ENCODE data around the gene KLHL3. TPM values are rescaled to one million over a fixed set of nuclear protein-coding genes. Genes with fewer than 3 reads are reported as not detected.

Gene KLHL3
- total RNA-seq, 1 donor from 2014 or later, result 5.3 TPM

DNA sequence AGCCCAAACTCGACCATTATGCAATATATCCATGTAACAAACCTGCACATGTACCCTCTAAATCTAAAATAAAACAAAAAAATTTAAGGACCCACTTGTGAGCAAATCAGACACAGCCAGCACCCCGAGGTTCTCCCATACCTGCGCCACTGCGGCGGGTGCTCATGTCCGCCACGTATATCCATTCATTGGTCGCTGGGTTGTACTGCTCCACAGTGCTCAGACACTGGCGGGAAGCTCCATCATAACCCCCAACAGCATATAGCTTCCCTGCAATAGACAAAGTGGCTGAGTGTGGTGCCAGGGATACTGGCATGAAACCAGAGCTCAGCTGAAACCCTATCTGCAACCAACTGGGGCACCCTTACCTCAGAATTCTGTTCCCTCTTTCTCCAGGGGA, 102.0 kb downstream of the KLHL3 start:
- DNase-seq (ENCODE audit: low read depth), result no peak

GRCh38 chr5:137632716-137633115, 103.2 kb downstream of the KLHL3 start:
- no peak for DNase-seq (ENCODE audit: low read depth)

DNA sequence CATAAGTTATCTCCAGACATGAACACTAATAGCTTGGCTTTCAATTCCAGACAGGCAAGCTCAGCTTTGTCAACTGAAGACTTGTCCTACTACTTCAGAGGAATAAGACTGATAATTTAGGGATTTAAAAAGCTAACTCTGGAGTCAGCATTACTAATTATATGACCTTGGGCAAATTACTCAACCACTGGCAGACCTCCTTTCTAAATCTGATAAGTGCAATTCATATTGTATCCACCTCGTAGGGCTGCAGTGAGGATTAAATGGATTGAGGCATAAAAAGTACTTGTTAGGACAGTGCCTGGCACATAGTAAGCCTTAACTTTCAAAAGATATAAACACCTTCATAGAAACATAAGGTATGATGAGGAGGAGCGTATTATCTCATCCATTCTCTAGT, 104.4 kb downstream of the KLHL3 start:
- DNase-seq (ENCODE audit: low read depth), result no peak

- DNase-seq (ENCODE audit: low read depth), result peak; percentile 31
These were observed 104.9 kb downstream of the KLHL3 start for GRCh38 chr5:137630972-137631370.

- no peak for DNase-seq (ENCODE audit: low read depth)
These were observed 105.5 kb downstream of the KLHL3 start for GRCh38 chr5:137630216-137630971.

DNA sequence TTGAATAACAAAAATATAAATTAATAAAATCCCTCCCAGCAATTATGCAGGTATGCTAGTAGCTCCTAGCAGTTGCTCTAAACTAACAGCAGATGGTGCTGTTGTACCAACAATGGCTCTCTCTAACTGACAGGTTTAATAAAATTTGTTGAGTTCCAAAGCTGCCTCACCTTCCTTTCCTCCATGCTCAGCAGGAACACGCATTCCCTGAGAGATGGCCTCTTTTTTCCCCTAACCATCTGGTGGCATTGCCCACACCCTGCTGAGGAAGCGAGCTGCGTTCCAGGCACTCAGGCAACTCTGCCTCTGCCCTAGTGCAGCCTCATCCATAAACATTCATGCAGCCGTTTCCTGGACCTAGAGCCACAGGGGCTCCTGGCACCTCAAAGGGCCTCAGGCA, 106.2 kb downstream of the KLHL3 start:
- DNase-seq (ENCODE audit: low read depth), result peak; percentile 67

DNA sequence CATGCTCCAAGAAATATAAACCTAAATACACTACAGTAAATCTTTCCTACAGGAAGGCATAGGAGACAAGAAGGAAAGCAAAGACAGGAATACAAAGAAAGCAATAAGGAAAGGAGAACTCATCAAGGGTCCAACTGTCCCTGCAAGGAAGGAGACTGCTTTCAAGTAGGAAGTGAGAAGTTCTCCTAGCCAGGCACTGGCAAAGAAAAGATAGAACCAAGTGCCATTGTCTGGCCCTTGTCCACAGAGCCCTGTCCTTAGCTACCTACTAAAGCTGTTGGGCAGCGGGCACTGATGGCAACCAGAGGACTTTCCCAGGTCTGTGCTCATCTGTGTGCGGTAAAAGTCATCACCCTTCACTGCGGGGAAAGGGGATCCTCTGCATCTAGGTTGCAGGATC, 108.2 kb downstream of the KLHL3 start:
- no peak for DNase-seq (ENCODE audit: low read depth)

DNA sequence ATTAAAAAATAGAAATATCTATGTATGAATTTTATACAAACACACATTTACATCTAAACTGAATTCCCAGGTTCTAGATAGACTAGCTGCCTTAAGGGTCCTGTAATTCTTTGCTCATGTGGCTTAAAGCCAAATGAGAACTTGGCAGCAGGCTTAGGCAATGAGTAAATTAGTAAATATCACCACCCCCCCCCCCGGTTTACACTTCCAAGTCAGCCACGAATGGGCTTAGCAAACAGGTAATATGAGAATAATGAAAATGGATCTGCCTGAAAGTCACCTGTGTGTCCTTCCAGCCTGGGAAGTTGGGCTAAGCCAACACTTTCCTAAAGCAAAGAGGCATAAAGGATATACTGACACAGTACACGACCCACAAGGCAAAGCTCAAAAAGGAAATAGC, 108.6 kb downstream of the KLHL3 start:
- DNase-seq (ENCODE audit: low read depth), result peak; percentile 56

- DNase-seq (ENCODE audit: low read depth), result no peak
These were observed 111.0 kb downstream of the KLHL3 start for GRCh38 chr5:137624786-137625349.

GRCh38 chr5:137622850-137623249, 113.0 kb downstream of the KLHL3 start:
- DNase-seq (ENCODE audit: low read depth), result peak; percentile 73

GRCh38 chr5:137621861-137622823, 113.7 kb downstream of the KLHL3 start:
- DNase-seq (ENCODE audit: low read depth), result peak; percentile 72

GRCh38 chr5:137621306-137621705, 114.6 kb downstream of the KLHL3 start:
- DNase-seq (ENCODE audit: low read depth), result no peak

DNA sequence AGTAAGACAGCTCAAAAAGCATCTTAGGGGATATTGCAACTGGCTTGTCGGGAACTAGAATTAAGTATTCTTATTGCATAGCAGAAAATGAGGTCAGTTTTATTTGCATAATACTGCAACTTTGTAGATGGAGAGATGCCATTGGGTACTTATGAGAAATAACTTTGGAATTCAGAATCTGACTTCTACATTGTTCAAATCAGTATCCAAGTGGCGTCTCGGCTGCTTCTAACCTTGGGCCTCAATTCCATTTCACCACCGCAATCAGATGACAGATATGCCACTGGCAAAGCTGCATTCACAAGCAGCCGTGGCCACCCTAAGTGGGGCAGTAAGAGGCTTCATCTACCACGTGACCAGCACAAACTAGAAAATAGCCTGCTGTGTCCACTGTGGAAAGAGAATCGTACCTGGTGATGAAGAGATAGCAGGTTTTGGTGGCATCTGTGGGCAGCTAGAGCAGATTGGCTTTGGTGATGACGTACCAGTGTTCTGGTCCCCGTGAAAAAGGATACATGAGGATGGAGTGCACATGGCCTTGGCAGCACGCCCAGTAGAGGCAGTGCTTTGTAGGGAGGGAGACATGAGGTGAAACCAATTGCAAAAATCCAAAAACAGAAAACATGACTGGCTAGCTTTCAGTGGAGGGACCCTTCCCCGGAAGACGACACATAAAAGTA, 116.6 kb downstream of the KLHL3 start:
- DNase-seq (ENCODE audit: low read depth), result peak; percentile 37

DNA sequence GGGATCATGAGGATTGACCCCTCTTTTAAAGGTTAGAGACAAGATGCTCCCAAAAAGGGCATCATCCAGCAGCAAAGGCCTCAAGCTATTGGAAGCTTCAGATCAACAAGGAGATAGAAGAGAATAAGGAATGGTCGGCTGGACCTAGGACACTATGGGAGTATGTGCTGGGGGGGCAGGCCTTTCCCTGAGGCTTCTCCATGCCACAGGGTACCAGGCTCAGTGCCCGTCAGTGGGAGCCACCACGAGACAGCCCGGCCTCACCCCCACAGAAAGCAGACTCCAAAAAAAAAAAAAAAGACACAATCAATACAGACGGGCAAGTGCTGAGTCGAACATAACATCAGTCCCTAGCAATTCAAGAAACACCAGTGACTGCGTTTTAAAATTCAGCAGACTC, 117.4 kb downstream of the KLHL3 start:
- no peak for DNase-seq (ENCODE audit: low read depth)

DNA sequence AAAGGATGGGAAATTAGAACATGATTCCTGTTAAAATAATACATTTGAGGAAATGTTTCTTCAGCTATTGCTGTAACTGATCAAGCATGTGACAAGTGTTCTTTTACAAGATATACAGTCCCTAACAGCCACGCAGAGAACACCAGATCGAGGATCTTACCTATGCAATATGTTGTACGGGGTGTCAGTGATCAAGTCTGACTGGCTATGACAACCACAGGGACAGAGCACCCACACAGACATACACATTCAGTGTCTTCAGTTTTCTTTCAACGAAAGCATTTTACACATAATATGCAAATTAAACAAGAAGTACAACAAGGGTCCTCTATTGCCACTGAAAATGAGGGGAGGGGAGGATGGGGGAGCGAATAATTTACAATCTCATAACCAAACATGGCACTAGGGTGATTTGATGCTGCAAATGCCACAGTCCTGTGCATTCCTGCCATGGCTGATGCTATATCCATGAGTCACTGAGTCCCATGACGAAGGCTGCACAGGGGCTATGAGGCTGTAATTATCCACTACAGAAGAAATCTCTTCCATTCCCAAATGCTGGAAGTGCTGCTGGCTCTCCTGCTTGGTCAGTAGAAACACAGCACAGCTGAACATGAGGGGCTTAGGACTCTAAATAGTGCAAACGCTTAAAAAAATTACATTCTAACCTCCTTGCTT, 118.2 kb downstream of the KLHL3 start:
- peak; percentile 33 for DNase-seq (ENCODE audit: low read depth)

DNA sequence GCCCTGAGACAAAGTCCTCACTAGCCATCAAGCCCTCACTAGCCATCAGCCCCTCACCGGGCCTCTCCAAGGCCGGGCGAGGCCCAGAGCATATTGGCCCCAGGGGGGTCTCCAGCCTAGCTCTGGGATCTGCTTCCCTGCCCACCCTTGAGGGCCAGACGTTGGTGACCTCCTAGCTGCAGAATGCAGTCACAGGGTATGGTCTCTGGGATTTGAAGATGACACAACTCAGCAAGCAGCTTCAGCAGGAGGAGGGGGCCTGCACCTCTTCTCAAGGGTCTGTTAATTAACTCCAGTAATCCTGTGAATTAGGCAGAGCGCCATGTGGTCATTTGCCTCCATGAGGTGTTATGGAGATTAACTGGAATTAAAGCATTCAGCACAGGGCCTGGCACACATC, 119.8 kb downstream of the KLHL3 start:
- DNase-seq (ENCODE audit: low read depth), result no peak

GRCh38 chr5:137615171-137615775, 120.6 kb downstream of the KLHL3 start:
- DNase-seq (ENCODE audit: low read depth), result no peak

DNA sequence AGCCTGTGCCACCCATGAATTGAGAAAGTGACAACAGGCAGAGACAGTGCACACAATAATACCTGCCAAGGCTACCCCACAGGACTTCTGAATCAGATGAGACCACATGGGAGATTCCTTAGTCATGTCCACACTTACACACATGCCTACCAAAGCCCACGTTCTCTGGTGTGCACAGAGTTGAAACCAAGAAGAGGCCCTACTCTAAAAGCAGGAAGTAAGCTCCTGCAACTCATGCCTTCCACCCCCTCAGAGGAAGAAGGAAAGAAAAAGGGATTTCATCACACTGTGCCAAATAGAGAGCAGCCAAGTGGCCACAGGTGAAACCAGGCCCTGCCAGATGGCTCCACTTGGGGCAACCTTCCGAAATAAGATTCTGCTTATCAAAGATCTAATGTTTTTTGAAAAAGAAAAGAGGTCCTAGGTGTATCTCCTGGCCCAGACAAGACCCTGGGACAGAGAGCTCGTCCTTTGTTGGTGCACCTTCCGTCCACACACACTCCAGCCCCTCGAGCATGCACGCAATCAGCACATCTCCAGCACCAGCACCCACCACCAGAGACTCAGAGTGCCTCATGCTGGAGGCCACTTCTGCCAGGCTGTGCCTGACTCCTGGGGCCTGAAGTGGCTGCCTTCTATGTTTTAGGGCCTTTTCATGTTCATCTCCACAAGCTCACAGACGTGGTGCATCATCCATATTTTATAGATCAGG, 122.2 kb downstream of the KLHL3 start:
- peak; percentile 65 for DNase-seq (ENCODE audit: low read depth)

- DNase-seq (ENCODE audit: low read depth), result no peak
These were observed 123.3 kb downstream of the KLHL3 start for GRCh38 chr5:137612576-137612975.

DNA sequence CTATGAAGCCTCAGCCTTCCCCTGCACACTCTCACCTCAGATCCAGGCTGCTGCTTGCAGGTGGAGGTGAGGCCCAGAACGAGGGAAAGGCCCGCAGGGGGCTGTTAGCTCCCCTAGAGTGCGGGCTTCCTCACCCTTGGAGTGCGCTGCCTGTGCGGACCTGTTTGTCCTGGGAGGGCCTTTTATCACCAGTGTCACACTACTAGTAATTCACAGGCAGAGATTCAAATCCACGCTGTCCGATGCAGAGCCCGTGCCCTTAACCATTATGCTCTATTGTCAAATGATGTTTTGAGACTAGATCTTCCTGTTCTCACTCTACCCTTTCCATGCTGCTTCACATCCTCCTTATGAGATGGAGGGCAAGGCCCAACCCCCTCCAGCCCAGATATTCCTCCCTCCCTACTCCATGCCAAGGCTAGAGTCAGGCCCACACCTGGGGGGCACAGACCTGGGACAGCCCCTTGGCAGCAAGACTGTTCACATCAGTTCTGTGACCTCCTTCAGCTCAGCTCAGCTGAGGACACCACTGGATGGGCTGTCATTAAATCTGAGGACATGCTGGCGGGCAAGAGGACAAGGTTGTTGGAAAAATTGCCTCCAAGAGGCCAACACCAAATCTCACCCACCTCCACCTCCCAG, 124.0 kb downstream of the KLHL3 start:
- no peak for DNase-seq (ENCODE audit: low read depth)
